GM18867 (cell line): Measurements from ENCODE around the gene TFCP2L1.
"Not testable (repeated sequence)": the region's sequence is repeated elsewhere in the genome, so short reads cannot be mapped to it uniquely, and the experiment has no call there.

Experiments
- ATAC-seq: cut with Tn5 transposase; IDR thresholded peaks from one replicate; pipeline ENCODE4 v1.9.1; 2021; ENCODE audit warnings: mild to moderate bottlenecking, moderate library complexity; ENCODE audit not compliant: unreplicated experiment

The TFCP2L1 gene

GRCh38 chr2:121284463-121285449 lies at the start of gene TFCP2L1:
Gene TFCP2L1 (minus strand): TSS chr2:121285202. CDS start chr2:121285109, 93 bp downstream.
- peak; percentile 85 for ATAC-seq

GRCh38 chr2:121333834-121334558 lies 49.0 kb upstream of the TFCP2L1 start:
- ATAC-seq: peak; percentile 81

- no peak for ATAC-seq
These were observed 48.2 kb upstream of the TFCP2L1 start for GRCh38 chr2:121333231-121333630.

- not testable (repeated sequence) for ATAC-seq
These were observed 46.3 kb upstream of the TFCP2L1 start for GRCh38 chr2:121331324-121331723.

- no peak for ATAC-seq
These were observed 45.9 kb upstream of the TFCP2L1 start for GRCh38 chr2:121330921-121331320.

- no peak for ATAC-seq
These were observed 44.8 kb upstream of the TFCP2L1 start for GRCh38 chr2:121329786-121330185.

GRCh38 chr2:121326628-121327027 lies 41.6 kb upstream of the TFCP2L1 start:
- no peak for ATAC-seq

- ATAC-seq: no peak
These were observed 39.6 kb upstream of the TFCP2L1 start for GRCh38 chr2:121324601-121325000.

GRCh38 chr2:121321476-121321875 lies 36.5 kb upstream of the TFCP2L1 start:
- no peak for ATAC-seq

GRCh38 chr2:121319941-121320340 lies 34.9 kb upstream of the TFCP2L1 start:
- no peak for ATAC-seq

- no peak for ATAC-seq
These were observed 32.0 kb upstream of the TFCP2L1 start for GRCh38 chr2:121316986-121317385.

GRCh38 chr2:121313701-121314100 lies 28.7 kb upstream of the TFCP2L1 start:
- not testable (repeated sequence) for ATAC-seq

GRCh38 chr2:121309801-121310200 lies 24.8 kb upstream of the TFCP2L1 start:
- ATAC-seq: peak; percentile 97

- ATAC-seq: no peak
These were observed 24.3 kb upstream of the TFCP2L1 start for GRCh38 chr2:121309323-121309722.

- ATAC-seq: no peak
These were observed 22.0 kb upstream of the TFCP2L1 start for GRCh38 chr2:121307048-121307447.

- no peak for ATAC-seq
These were observed 19.9 kb upstream of the TFCP2L1 start for GRCh38 chr2:121304941-121305340.

GRCh38 chr2:121303531-121304263 lies 18.7 kb upstream of the TFCP2L1 start:
- ATAC-seq: no peak

- not testable (repeated sequence) for ATAC-seq
These were observed 16.2 kb upstream of the TFCP2L1 start for GRCh38 chr2:121301190-121301589.

GRCh38 chr2:121298476-121298875 lies 13.5 kb upstream of the TFCP2L1 start:
- no peak for ATAC-seq

- not testable (repeated sequence) for ATAC-seq
These were observed 12.9 kb upstream of the TFCP2L1 start for GRCh38 chr2:121297866-121298265.

- peak; percentile 75 for ATAC-seq
These were observed 12.3 kb upstream of the TFCP2L1 start for GRCh38 chr2:121297217-121297830.
